HG03135 (cell line): Measurements from ENCODE around the gene ZNF800.
A peak's percentile ranks its signal among the peaks of the same experiment; 100 is the strongest.

Source experiments
- ATAC-seq: cut with Tn5 transposase; IDR thresholded peaks from one replicate; pipeline ENCODE4 v1.9.1; 2021; ENCODE audit warnings: mild to moderate bottlenecking, moderate library complexity; ENCODE audit not compliant: unreplicated experiment

The ZNF800 gene

DNA sequence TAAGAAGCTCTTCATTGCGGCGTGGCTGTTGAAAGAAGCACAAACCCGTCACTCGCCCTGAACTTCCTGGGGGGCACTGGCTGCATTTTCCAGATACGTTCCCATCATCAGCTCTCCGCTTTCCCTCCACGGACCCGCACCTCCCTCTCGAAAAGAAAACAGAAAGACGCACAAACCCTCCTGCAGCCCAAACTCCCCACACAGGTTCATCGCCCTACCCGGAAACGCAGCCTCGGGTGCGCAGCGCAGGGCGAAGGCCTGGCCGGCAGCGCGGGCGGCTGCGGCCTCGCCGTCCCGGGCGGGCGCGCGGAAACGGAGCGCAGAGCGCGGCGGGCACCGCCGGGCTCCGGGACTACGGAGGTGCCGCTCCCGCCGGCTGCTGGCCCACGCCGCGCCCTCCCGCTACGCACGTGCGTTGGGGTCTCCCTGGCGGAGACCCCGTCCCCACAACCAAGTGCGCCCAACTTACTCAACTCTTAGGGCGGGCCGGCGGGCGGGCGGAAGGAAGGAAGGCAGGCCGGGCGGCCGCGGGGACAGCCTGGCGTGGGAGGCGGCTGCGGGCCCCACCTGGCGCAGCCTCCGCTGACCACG lies 822 bp downstream of the ZNF800 start:
- ATAC-seq, result peak; percentile 39

DNA sequence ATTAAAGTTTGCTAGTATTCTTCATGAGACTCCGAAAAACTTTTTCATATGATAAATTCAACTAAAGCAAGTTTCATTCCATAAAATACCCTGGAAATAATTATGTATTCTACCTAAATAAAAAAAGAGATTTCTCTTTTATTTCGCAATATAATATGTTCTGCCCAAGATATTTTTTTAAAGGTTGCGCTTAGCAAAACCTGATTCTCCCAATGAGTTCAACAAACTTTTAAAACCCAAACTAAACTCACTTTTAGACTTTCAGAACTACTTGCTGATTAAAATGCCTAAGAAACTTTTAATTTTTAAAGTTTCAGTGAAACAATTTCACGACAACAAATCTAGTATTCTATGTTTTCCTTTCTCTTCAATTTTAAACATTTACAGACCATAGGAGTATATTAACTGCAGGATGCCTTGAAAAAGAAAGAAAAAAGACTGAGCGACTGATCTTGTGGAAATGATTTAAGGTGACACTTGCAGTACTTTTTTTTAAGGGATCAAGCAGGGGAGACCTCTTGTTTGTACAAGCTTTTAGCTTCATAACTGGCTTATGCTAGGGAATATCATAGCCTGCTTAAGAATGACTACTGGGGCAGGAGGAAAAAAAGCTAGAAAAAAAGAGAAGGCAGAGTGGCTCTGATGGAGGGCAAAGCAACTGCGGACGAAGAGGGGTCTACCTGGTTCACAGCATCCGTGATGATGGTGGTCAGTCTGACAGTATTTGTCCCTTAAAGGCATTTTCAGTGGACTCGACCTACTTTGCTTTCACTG lies 1.5 kb downstream of the ZNF800 start:
- ATAC-seq, result no peak

DNA sequence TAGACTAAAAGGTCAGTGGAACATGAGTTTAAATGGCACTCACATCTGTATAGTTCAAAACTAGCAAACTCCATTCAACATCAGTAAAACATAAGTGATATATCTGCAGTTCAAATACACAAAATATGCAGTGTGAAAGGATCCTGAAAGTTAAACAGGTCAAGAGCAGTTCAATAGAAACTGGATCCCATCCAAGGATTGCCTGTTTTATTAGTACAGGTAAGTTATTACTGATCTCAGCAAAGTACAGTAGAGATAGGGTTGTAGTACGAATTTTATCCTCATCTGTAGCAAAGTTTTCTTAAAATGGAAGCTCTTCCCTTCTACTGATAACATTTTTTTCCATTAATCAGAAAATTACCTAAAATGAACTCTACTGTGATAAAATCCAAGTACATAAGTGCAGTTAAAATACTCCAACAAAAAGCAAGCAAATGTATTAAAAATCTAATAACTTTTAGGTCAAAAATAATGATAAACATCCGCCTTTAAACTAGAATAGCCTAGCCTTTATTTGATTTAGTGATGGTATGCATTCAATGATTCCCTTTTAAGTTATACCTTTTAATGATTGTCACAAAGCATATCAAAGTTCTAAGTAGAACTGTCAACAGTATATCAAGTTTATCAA lies 2.2 kb downstream of the ZNF800 start:
- ATAC-seq, result no peak

DNA sequence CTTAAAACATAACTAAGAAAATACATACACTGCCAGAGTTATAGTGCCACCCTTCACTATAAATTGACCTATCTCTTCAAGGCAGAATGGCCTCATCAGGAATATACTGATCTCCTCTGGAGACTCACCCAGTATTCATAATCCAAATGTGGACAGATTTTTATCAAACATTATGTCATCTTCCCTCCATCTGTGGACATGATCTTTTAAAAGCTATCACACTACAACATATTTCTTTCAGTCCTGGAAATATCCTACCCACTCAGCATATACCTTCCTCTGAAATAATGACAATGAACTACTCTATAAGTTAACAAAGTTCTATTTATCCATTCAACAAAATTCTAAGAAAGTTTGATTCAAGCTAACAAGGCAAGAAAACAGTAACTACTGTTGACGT lies 3.2 kb downstream of the ZNF800 start:
- ATAC-seq, result no peak

DNA sequence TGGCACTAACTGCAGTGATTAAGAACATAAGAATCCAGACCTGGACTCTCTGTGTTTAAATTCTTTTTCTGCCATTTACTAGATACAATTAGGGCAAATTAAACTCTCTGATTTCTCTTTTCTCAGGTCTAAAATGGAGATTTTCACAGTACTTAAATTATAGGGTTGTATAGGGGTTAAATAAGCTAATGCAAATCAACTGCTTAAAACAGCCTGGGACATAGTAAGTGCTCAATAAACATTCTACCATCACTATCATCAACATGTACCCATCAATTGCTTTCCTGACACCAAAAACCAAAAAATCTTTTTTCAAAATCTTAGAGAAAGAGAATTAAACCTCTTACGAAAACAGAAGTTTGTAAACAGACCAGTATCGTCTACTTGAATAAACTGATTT lies 4.5 kb downstream of the ZNF800 start:
- ATAC-seq, result no peak

DNA sequence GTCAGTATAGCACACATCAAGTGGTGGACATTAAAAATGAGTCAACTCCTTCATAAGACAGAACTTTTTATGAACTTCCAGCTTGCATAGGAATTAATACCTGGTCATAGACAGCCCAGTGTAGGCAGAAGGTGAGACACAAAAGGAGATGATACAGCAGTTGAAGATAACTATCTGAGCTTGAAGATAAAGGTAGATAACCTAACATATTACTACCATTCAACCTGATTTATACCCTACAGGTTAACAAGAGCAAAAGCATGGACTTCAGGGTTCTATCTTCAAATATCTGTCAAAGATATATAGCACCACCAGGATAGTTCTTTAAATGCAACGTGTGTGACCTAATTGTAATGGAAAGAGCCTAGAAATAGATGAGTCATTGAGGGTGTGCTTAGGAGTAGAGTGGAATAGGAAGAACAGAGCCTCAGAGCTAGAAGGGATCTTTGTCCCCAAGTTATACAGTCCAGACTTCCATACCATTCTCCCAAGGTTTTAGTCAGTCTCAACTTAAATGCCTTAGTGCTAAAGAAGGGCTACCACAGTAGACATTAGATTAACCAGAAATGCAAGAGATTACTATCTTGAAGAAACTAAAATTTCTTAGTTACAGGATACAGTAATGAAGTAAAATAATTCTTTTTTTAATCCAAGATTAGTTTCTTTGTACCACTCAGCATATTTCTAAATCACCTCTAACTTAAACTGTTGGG lies 9.2 kb downstream of the ZNF800 start:
- ATAC-seq, result no peak

DNA sequence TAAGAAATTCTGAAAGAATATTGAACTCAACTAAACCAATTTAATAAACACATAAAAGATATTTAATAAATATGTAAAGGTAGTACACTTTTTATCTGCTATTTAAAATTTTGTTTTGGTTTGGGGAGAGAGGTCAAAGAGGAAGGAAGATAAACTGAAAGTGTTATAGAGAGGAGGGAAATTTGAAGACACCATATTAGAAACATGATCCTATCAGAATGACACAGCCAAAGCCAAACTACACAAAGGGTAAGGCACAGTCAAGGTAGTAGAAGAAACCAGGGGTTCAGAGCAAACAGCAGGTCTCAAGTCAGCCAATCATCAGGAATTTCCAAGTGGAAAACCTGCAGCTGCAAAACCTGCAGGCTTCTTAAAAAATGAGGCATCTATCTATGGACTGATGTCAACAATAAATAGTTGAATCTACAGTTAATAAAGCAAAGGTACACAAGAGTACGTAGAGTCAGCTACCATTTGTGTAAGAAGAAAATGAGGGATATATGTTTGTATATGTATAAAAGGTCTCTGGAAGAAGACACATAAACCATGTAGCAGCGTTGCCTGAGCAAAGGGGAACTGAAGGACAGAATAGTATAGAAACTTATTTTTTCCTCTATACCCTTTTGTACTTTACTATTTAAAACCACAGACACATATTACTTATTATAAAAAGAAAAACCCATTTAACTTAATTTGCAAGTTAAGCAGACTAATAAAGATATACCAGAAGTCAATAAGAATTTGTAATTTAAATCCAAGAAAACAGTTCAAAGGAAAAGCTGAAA lies 10.0 kb downstream of the ZNF800 start:
- no peak for ATAC-seq

DNA sequence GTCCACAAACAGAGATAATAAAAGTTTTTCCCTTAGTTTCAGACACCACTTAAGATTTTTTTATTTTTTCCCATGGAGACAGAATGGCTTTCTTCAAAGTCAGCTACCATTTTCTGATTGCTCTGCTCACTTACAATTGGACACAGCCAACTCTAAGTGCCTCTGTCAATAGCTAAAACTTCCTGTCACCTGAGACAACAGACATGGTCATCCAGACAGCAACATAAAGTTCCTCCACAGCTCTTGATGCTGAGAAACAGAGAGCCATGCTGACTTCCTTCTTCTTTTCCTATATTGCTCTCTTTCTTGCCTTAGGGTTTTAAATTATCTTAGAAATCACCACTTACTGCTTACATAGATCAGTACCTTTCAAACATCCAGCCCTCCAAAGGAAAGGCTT lies 12.0 kb downstream of the ZNF800 start:
- ATAC-seq, result no peak

DNA sequence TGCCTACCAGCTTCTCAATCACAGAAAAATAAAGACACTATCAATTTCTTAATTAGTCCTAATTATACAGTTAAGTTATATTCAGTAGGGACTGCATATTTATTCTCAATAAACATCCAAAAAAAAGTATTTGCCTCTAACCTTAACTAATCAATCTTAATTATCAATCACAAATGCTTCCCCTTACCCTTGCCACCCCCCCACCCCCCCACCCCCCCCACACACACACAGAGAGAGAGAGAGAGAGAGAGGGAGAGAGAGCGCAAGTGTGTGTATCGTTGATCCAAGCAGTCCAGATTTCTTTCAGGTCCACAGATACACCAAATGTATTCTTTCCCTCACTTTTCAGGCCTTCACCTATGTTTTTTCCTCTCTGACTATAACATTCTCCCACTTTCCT lies 12.9 kb downstream of the ZNF800 start:
- ATAC-seq, result no peak

DNA sequence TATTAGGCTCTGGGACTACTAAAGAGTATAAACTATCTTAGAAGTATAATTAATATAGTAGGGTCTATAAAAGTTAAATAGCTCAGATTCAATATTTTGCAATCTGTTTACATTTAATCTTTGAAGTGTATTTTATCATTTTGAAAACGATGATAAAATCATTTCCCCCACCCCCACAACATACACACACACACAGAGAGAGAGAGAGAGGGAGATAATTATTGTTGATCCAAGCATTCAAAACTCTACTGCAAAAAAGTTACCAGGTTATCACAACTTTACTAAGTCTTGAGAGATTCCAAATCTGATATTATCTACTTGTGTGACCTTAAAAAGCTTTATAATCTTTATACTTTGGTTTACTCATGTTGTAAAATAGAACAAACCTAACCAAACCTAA lies 14.0 kb downstream of the ZNF800 start:
- no peak for ATAC-seq

DNA sequence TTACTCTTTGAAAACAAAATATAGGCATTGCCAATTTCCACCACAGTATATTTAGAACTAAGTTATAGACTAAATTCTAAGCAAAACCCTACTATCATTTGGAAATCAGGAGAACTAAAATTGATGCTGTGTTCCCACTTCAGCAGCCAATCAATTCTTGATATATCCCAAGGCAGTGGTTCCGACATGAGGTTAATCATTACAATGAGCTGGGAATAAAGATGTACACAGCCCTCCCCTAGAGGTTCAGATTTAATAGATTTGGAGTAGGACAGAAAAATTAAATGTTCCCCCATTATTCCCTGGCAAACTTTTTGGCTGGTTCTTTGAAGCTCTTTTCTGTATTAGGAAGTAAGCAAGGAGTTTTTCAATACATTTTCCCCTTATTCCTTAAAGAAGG lies 15.1 kb downstream of the ZNF800 start:
- no peak for ATAC-seq

DNA sequence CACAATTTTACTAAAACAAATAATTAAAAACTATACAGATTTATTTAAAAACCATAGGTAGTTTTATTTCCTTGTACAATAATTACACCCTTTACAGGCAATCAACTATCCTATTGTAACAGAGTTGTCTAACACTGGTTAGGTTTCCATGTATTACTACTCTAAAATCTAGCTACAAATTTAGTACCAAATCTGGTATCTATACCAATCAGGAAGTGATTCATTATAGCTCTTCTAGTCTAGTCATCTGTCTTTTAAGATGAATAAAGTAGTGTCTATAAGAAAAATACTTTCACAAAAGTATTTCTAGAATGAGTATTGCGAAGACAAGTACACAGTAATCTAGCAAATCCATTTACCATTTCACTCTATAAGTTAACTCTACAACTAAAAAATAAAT lies 16.9 kb downstream of the ZNF800 start:
- ATAC-seq, result no peak

DNA sequence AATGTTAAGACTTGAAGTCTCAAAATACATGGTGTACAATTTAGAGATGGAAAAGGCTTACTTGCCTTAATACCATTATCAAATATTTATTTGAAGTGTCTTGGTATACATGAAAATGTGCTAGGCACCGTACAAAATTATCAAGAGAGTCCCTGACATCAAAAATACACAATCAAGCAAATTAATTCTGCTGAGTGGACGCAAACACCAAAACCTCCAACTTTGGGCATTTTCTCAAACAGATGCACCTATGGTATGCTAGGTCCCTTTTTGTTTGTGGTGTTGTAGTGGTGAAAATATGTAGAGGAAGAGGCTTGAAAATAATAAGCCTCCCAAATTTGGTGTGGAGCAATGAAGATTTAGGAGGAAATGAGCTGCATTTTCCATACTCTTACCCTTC lies 24.8 kb downstream of the ZNF800 start:
- no peak for ATAC-seq

DNA sequence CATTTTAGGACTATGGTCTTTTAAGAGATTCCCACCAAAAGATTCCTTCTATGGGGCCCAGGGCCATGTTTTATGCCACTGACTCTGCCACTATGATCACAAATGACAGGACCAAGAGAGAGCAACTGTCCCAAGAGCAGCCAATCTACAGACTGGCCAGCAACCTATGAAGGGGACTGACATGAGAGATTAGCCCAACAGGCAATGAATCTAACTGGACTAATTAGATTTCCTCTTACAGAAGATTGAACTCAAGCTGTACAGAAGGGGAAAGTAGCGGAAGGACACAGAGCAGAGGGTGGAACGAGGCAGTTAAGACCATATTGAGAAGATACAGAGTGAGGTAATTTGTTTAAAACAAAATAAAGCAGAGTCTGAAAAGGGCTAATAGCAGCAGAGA lies 25.8 kb downstream of the ZNF800 start:
- no peak for ATAC-seq

DNA sequence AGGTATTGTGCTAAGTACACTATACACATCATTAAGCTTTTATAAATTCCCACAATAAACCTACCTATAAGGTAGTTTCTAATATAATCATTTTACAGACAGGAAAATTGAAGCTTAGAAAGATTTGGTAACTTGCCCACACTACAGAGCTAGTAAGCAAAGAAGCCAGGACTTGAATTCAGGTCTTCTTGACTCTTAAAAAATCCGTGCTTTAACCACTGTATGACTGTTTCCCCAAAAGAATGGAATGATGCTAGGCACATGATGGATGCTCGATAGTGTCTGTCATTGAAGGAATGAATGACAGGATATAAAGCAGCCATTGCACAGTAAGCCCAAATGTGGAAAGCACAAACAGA lies 26.6 kb downstream of the ZNF800 start:
- no peak for ATAC-seq

DNA sequence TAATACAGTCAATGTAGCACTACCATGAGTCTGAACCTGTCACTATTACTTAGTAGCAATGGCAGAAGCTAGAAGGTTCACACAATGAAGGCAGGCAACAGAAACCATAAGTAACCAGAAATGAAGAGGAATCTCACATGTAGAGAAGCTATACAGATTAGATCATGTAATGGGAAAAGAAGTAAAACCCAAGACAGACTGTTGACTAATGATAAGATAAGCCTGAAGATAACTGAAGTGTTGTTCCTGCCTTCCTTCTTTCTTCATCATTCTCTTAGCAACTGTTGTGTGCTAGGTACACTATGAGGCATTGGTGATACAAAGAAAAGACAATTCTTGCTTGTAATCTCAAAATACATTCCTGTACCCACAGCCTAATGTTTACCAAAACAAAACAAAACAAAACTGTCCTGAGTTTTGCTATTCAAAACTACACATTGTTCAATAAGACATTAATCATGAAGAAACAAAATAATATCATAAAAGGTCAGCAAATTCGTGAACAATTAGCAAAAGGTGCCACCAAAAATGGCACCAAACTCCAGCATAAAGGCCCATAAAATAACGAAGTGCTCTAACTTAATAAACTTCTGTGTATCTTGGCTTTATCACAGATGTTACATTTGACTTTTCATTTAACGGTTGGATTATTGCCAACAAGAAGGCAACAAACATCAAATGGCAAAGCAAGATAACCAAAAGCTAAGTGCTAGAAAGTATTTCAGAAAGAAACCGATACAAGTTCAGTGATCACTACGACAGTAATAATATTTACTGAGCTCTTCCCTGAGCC lies 27.1 kb downstream of the ZNF800 start:
- no peak for ATAC-seq

DNA sequence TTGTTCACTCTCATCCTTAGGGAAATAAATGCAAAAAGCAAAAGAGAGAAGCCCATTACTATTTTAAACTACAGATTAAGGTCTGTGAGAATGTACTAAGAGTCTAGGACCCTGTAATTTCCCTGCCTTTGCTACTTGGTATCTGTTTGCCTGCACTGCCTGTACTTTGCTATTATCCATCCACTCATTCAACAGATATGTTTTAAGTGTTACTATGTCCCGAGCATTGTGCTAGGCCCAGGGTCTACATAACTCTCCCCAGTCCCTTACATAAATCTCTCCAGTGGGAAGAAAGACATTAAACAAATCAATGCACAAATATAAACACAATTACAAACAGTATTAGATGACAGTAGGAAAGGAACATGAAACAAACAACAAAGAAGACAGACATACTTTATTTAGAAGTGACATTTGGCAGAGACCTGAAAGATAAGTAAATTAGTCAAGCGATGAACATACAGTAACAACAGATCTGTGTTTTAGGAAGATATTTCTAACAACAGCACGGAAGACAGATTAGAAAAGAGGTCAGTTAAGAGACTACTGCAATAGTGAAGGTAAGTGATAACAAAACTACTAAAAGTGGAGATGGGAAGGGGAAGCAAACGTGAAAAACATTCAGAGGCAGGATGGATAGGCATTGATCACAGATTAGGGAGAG lies 30.0 kb downstream of the ZNF800 start:
- no peak for ATAC-seq

DNA sequence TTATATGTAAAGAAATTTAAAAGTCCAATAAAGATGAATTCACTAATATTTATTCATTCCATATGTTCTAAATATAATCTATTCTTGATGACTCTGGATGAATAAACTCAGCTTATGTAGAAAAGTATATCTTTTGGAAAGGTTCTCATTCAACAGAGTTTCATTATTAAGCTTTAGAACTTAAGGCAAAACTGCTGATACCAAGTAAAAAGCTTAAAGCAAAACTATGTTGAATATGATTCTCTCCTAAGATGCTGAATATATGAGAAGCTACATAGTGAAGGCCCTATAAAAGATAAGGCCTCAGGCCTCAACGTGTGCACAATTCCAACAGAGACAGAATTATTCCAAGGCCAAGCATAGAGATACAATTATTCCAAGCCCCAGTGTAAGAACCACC lies 30.8 kb downstream of the ZNF800 start:
- ATAC-seq, result no peak

DNA sequence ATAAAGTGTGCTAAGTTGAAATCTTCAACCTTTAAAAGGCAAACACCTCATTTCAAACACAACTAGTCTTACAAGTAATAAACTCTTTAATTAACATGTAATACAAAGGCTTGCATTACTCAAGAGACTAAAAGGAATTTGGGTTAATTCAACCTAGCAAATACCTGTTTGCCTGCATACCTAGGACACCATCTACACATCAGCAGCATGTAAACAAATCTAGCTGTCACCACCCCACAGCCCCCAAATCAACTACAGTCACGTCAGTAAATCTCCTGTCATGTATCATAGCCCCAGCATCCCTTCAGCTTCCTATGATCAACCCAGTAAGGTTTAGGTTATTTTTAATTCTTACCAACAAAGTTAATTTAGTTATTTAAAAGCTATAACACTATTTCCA lies 33.5 kb downstream of the ZNF800 start:
- no peak for ATAC-seq

DNA sequence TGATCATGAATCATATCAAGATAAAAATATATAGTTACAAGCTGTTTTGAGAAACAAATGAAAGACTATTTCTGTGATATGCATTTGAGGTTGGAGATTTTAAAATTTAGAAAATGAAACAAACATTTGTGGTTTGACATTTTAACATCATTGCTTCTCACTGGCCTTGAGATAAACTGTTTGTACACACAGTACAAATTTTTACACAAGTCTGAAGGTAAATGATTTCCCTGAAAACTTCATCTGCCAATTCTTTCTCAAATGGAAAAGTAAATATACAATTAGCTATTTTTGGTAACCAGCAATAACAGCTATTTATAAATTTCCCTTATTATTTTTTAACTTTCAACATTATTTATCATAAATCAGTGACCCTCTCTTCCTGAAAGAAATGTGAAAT lies 38.6 kb downstream of the ZNF800 start:
- ATAC-seq, result no peak
